Fibroblast of pulmonary artery (primary cell): ENCODE results near the gene PRKCH.
A peak's percentile ranks its signal among the peaks of the same experiment; 100 is the strongest.

Source experiments
- DNase-seq: peaks from one replicate; pipeline ENCODE4 v3.0.0-alpha.2; 2010; ENCODE audit warnings: low read depth
- H3K4me3 ChIP-seq: replicated peaks from 2 replicates; pipeline ENCODE4 v1.5.1; 2011; ENCODE audit warnings: low read depth, mild to moderate bottlenecking, control low read depth, low read length, moderate library complexity
- CTCF ChIP-seq: IDR thresholded peaks from 2 replicates; pipeline ENCODE4 v1.5.1; 2011; ENCODE audit warnings: mild to moderate bottlenecking, control low read depth, low read length, inconsistent platforms; ENCODE audit errors: missing control alignments

Gene PRKCH

GRCh38 chr14:61491224-61491623 is 169.8 kb downstream of the PRKCH start:
- no peak overlapping the region for H3K4me3 ChIP-seq
- TF ChIP-seq CTCF = no peak
- no peak for DNase-seq

- no peak for TF ChIP-seq CTCF
- no peak overlapping the region for H3K4me3 ChIP-seq
- DNase-seq = no peak
Observed at GRCh38 chr14:61491876-61492434, 170.6 kb downstream of the PRKCH start.

- no peak overlapping the region for H3K4me3 ChIP-seq
- DNase-seq = no peak
- no peak for TF ChIP-seq CTCF
Observed at GRCh38 chr14:61492474-61492873, 171.1 kb downstream of the PRKCH start.

DNA sequence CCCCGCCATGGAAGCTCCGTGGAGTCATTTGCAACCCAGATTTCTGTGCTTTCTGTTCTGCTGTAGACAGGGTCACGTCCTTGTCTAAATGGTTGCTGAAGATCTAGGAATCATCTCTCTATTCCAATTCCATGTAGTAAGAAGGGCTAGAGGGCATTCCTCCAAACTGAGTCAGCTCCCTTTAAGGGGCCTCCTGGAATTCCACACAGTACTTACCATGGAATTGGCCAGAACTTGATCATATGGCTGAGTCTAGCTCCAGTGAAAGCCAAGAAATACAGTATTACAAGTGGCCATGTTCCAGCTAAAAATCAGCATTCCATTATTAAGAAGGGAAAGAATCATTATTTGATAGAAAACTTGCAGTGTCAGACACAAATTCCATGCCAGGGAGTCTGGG is 171.9 kb downstream of the PRKCH start:
- H3K4me3 ChIP-seq = no peak overlapping the region
- DNase-seq = peak; percentile 94

GRCh38 chr14:61494018-61494417 is 172.6 kb downstream of the PRKCH start:
- no peak for TF ChIP-seq CTCF
- DNase-seq = no peak
- H3K4me3 ChIP-seq = no peak overlapping the region

More for the DNA sequence above, 171.9 kb downstream of the PRKCH start:
- TF ChIP-seq CTCF = no peak

DNA sequence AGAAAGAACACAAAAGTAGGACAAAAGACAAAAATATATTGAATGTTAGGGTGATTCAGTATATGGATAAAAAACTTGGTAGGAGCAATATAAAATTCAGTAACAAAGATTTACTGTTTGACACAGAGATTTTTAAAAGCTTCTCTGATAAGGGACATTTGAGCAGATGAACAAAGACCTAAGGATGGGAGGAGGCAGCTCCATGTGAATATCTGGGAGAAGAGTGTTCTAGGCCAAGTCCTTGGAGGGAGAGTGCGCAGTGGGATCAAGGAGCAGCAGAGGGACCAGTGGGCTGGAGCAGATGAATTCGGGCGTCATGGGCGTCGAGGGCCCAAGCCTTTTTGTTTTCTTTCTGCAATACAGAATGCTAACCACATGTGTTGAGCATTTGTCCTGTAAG is 174.4 kb downstream of the PRKCH start:
- no peak for DNase-seq
- H3K4me3 ChIP-seq = no peak overlapping the region
- TF ChIP-seq CTCF = no peak

GRCh38 chr14:61498303-61498702 is 176.9 kb downstream of the PRKCH start:
- TF ChIP-seq CTCF = no peak
- no peak overlapping the region for H3K4me3 ChIP-seq
- peak; percentile 74 for DNase-seq
